K562 (cell line): ENCODE measurements around the gene BMP6.

Source experiments
- CREB1 ChIP-seq, 2 experiments: sonication (generic) in 1 of 2; formaldehyde crosslinking in 1 of 2; IDR thresholded peaks; 2 replicates each; pipeline versions ENCODE4 v1.6.1 to v1.8.0; 2012 to 2022; ENCODE audit warnings: inconsistent platforms in 1 of 2, mild to moderate bottlenecking in 1 of 2, missing genetic modification reagents in 1 of 2, moderate library complexity in 1 of 2
- CTCF ChIP-seq, 3 experiments: IDR thresholded peaks in 2 of 3; conservative IDR thresholded peaks in 1 of 3; 2 replicates each; pipeline ENCODE4 v1.5.1; 2011 to 2012; ENCODE audit warnings: low read length in 3 of 3, mild to moderate bottlenecking in 3 of 3, control low read depth in 2 of 3, improper control_type of control experiment in 1 of 3, inconsistent platforms in 1 of 3, low read depth in 1 of 3, mixed read lengths in 1 of 3, moderate library complexity in 1 of 3; ENCODE audit not compliant: insufficient read depth in 2 of 3
- FUS ChIP-seq: fragments of 200-400 bp; formaldehyde crosslinking; optimal IDR thresholded peaks from 2 replicates; pipeline ENCODE3; 2017; ENCODE audit warnings: low read depth, low read length
- RBFOX2 ChIP-seq: fragments of 200-400 bp; formaldehyde crosslinking; IDR thresholded peaks from 2 replicates; pipeline ENCODE4 v1.6.1; 2017; ENCODE audit warnings: low read depth, mild to moderate bottlenecking, low read length, moderate library complexity
- RBM25 ChIP-seq: fragments of 200-400 bp; formaldehyde crosslinking; IDR thresholded peaks from 2 replicates; pipeline ENCODE4 v1.6.1; 2018; ENCODE audit warnings: low read length, low read depth, moderate library complexity; ENCODE audit not compliant: severe bottlenecking
- SAFB2 ChIP-seq: fragments of 200-400 bp; formaldehyde crosslinking; IDR thresholded peaks from 2 replicates; pipeline ENCODE4 v1.6.1; 2018; ENCODE audit warnings: borderline replicate concordance, low read length, low read depth, moderate library complexity; ENCODE audit not compliant: severe bottlenecking
- SREBF2 ChIP-seq: sonication (generic); formaldehyde crosslinking; IDR thresholded peaks from 2 replicates; pipeline ENCODE4 v1.4.0; 2020; ENCODE audit warnings: mild to moderate bottlenecking, missing genetic modification reagents
- U2AF2 ChIP-seq: fragments of 200-400 bp; formaldehyde crosslinking; optimal IDR thresholded peaks from 2 replicates; pipeline ENCODE3; 2017; ENCODE audit warnings: low read depth, mild to moderate bottlenecking, low read length
- ZBTB17 ChIP-seq: fragments of 450-650 bp; formaldehyde crosslinking; IDR thresholded peaks from 2 replicates; pipeline ENCODE4 v1.4.0; 2020; ENCODE audit warnings: mild to moderate bottlenecking
- ZNF134 ChIP-seq: fragments of 250-450 bp; sonication (Bioruptor Pico); conservative IDR thresholded peaks from 2 replicates; pipeline ENCODE4 v1.4.0; 2020
- ZNF140 ChIP-seq: fragments of 250-450 bp; sonication (Bioruptor Pico); IDR thresholded peaks from 2 replicates; pipeline ENCODE4 v1.8.0; 2021; ENCODE audit warnings: moderate library complexity, mild to moderate bottlenecking, inconsistent platforms
- ZNF398 ChIP-seq: fragments of 250-450 bp; sonication (Bioruptor Pico); IDR thresholded peaks from 2 replicates; pipeline ENCODE4 v1.8.0; 2021; ENCODE audit warnings: moderate library complexity, mild to moderate bottlenecking, inconsistent platforms

GRCh38 chr6:7781240-7781639 is 55.3 kb downstream of the BMP6 start:
- no peak for TF ChIP-seq CREB1 (IDR thresholded peaks at IDR 0.05)
- no peak for TF ChIP-seq CREB1 (CRISPR knock-in tag; IDR thresholded peaks at IDR 0.05)
- TF ChIP-seq RBFOX2 = no peak
- no peak for TF ChIP-seq U2AF2
- TF ChIP-seq ZNF134 (CRISPR knock-in tag) = no peak
- no peak for TF ChIP-seq SAFB2
- no peak for TF ChIP-seq SREBF2
- TF ChIP-seq CTCF (IDR thresholded peaks at IDR 0.05 in 2 of 3, conservative IDR thresholded peaks at IDR 0.05 in 1 of 3; ENCODE audit: insufficient read depth in 2 of 3, low read depth in 1 of 3, low read length in 3 of 3) = no peak
- no peak for TF ChIP-seq ZNF140 (CRISPR knock-in tag)
- no peak for TF ChIP-seq RBM25
- no peak for TF ChIP-seq FUS
- no peak for TF ChIP-seq ZNF398 (CRISPR knock-in tag)
- no peak for TF ChIP-seq ZBTB17
